ENCODE data around the gene MFAP5.
"Not testable (repeated sequence)": the region's sequence is repeated elsewhere in the genome, so short reads cannot be mapped to it uniquely, and the experiment has no call there.

The MFAP5 gene

DNA sequence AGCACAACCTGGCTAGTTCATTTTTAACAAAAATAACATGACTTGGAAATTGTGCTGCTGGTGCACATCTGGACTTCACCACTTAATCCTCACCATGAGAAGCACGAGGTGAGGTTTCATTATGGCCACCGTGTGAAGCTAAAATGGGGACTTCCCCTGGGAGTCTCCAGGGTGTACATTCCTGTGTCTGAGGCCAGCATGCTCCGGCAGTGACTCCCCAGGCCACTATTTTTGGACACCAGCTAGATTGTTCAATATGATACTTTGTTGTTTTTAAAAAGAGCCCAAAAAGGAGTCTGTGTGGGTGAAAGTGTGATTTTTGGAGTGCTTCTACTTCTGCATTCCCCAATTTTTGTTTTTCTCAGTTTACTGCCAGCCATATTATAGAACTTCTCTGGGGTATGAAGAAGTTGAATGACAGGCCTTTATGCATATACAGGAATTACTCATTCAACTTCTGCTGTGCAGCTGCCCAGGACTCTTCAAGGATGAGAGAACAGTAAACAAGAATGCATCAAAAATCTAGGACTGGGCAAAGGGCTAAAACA lies 33.1 kb downstream of the MFAP5 start:
- no peak for DNase-seq (ENCODE audit: low spot score)

DNA sequence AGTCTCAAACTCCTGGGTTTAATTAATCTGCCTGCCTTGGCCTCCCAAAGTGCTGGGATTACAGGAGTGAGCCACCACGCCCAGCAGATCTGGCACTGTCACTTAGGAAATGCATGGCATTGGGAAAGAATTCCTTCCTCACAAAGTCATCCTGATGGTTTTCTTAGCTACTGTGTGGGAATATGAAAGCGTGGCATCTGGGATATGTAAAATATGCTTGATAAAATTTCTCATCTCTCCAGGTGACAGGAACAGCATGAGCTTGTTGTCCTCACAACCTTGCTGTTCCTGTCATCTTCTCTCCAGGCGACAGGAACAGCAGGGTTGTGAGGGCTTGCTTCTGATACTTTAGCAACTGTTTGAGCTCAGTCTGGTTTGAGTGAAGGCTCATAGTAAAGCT lies 33.9 kb downstream of the MFAP5 start:
- DNase-seq (ENCODE audit: low spot score) = no peak

DNA sequence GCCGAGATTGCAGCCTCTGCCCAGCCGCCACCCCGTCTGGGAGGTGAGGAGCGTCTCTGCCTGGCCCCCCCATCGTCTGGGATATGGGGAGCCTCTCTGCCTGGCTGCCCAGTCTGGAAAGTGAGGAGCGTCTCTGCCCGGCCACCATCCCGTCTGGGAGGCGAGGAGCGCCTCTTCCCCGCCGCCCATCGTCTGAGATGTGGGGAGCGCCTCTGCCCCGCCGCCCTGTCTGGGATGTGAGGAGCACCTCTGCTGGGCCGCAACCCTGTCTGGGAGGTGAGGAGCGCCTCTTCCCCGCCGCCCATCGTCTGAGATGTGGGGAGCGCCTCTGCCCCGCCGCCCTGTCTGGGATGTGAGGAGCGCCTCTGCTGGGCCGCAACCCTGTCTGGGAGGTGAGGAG lies 37.9 kb downstream of the MFAP5 start:
- DNase-seq (ENCODE audit: low spot score) = not testable (repeated sequence)

- DNase-seq (ENCODE audit: low spot score) = no peak
Observed at GRCh38 chr12:8622646-8623045, 40.0 kb downstream of the MFAP5 start.

DNA sequence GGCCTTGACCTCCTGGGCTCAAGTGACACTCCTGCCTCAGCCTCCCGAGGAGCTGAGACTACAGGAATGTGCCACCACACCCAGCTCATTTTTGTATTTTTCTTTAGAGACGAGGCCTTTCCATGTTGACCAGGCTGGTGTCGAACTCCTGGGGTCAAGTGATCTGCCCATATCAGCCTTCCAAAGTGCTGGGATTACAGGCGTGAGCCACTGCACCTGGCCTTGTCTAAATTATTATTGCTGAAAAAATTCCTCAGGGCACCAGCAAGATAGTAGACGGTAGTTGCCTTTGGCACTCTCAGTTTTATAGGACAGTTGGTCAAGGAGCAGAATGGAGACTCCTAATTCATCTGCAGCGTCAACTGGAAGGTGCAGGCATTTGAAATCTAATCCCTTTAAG lies 47.4 kb downstream of the MFAP5 start:
- DNase-seq (ENCODE audit: low spot score) = no peak

DNA sequence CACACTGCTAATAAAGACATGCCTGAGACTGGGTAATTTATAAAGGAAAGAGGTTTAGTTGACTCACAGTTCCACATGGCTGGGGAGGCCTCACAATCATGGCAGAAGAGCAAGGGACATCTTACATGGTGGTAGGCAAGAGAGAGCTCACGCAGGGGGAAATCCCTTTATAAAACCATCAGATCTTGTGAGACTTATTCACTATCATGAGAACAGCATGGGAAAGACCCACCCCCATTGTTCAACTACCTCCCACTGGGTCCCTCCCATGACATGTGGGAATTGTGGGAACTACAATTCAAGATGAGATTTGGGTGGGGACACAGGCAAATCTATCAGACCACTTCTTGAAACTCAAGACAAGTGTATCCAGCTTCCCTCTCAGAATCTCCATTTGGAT lies 48.7 kb downstream of the MFAP5 start:
- DNase-seq (ENCODE audit: low spot score) = not testable (repeated sequence)

DNA sequence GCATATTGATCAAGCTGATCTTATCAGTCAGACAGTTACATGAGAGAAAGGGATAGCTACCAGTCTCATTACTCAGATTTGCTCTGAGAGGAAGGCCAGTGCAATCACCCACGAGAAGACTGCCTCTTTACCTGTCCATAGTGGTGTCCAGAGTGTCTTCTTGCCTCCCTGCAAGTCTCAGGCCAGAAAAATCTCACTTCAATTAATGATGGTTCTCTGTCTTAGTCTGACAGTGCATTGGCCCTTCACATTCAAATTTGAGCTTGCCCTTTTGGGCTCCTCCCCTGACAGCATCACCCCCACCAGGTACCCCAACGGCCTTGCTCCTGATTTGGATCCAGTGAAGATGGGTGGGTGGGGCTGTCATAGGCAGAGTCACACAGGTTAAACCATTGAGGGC lies 50.0 kb downstream of the MFAP5 start, which contains the start of gene AICDA:
Gene AICDA, minus strand, starts transcription at position 231 of the 400 bp plus-strand sequence. Its CDS starts 92 bp downstream, at position 139.
- DNase-seq (ENCODE audit: low spot score) = no peak

GRCh38 chr12:8609061-8609570 lies 53.5 kb downstream of the MFAP5 start:
- peak; percentile 60 for DNase-seq (ENCODE audit: low spot score)

- DNase-seq (ENCODE audit: low spot score) = no peak
Observed at GRCh38 chr12:8606890-8607289, 55.7 kb downstream of the MFAP5 start.

DNA sequence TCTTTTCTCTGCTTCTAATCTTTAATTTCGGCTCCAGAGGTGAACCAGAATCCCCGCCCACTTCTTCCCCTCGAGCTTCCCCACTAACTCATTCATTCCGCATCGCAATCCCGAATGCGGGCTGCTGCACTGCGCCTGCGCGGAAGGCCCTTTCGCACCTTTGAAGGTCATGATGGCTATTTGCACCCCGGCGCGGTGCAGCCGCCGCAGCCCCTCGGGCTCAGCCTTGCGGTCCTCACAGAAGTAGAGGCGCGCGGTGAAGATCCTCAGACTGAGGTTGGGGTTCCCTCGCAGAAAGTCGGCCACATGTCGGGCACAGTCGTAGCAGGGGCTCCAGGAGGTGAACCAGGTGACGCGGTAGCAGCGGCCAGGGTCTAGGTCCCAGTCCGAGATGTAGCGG lies 57.6 kb downstream of the MFAP5 start:
- no peak for DNase-seq (ENCODE audit: low spot score)

- no peak for DNase-seq (ENCODE audit: low spot score)
Observed at GRCh38 chr12:8603856-8604255, 58.8 kb downstream of the MFAP5 start.

DNA sequence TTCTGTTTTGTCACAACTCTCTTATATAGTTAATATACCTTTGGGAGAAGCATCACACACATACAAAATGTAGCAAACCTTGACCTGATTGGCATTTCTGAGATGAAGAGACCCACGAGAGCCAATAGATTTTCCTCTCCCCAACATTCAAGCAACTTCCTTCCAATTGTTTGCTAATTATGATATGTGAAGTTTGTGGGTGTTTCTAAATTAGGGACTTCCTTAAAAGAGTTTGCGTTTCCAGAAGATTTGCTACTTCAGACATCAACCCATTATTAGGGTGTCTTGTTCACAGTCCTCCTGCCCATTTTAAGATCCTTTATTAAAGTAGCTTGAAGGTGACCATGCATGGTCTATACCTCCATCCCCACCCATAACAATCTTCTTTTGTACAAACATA lies 59.3 kb downstream of the MFAP5 start:
- no peak for DNase-seq (ENCODE audit: low spot score)

DNA sequence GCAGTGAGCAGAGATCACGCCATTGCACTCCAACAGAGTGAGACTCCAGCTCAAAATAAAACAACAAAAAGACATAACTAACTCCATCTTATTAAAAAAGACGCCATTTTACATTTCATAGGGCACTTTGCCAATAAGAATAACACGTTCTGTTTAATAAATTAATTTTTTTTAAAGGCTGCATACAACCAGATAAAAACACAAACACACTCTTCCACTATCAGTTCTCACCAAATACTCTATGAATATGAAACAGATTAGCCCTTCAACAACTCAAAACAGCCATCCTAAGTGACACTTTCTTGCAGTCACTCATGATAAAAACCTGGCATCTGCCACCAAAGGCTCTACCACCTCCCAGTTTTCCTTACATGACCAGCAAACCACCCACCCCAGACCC lies 66.1 kb downstream of the MFAP5 start:
- no peak for DNase-seq (ENCODE audit: low spot score)
